SK-N-SH (cell line): Measurements from ENCODE around the gene SFXN3. TPM values are rescaled to one million over a fixed set of nuclear protein-coding genes. Genes with fewer than 3 reads are reported as not detected.
A peak's percentile ranks its signal among the peaks of the same experiment; 100 is the strongest.

ENCODE experiments used
- CTCF ChIA-PET: fragments of 300-600, 350-600 bp; formaldehyde crosslinking; extraction: SDS; loops from one replicate; lab custom pipeline; 2021; lab: Yijun Ruan, JAX
- POLR2A ChIA-PET: fragments of 350-600 bp; sonication (Branson Sonifier 250); formaldehyde crosslinking; extraction: SDS; loops from one replicate; lab custom pipeline; 2020; ENCODE audit warnings: antibody characterized with exemption, inconsistent platforms; lab: Yijun Ruan, JAX
- DNase-seq: peaks from one replicate; pipeline ENCODE4 v3.0.0; 2012
- H2AFZ ChIP-seq: fragments of 200-600 bp; sonication (generic); 2 replicates; pipeline ENCODE4 v1.8.1; 2016; ENCODE audit warnings: antibody characterized with exemption, mild to moderate bottlenecking, low read depth
- H3F3A ChIP-seq: fragments of 200-600 bp; sonication (generic); replicated peaks from 2 replicates; pipeline ENCODE3; 2016; ENCODE audit warnings: antibody characterized with exemption, mild to moderate bottlenecking; ENCODE audit not compliant: insufficient read depth
- H3K27ac ChIP-seq, 2 experiments: fragments of 200-500 bp in 1 of 2; fragments of 200-600 bp in 1 of 2; sonication (Bioruptor generic) in 1 of 2; sonication (generic), shearing (Covaris generic) in 1 of 2; 2 replicates each; pipeline versions ENCODE4 v1.5.1 to v1.6.1; 2014 to 2016; ENCODE audit warnings: low read depth in 2 of 2, inconsistent platforms in 1 of 2, low read length in 1 of 2, mild to moderate bottlenecking in 1 of 2, mixed read lengths in 1 of 2
- H3K27me3 ChIP-seq: fragments of 200-600 bp; sonication (generic), shearing (Covaris generic); 2 replicates; pipeline ENCODE4 v1.6.1; 2016; ENCODE audit warnings: mixed run types; ENCODE audit not compliant: insufficient read depth
- H3K36me3 ChIP-seq, 2 experiments: fragments of 200-500 bp in 1 of 2; fragments of 200-600 bp in 1 of 2; sonication (Bioruptor generic) in 1 of 2; sonication (generic) in 1 of 2; replicated peaks in 1 of 2; 2 replicates each; pipeline versions ENCODE3 to v1.5.1; 2014 to 2016; ENCODE audit warnings: low read length in 1 of 2, mild to moderate bottlenecking in 1 of 2; ENCODE audit not compliant: insufficient read depth in 2 of 2, control insufficient read depth in 1 of 2
- H3K4me1 ChIP-seq, 2 experiments: fragments of 200-500 bp in 1 of 2; fragments of 200-600 bp in 1 of 2; sonication (Bioruptor generic) in 1 of 2; sonication (generic), shearing (Covaris generic) in 1 of 2; 2 replicates each; pipeline versions ENCODE4 v1.5.1 to v1.6.1; 2014 to 2016; ENCODE audit warnings: low read depth in 1 of 2, low read length in 1 of 2, mixed run types in 1 of 2; ENCODE audit not compliant: insufficient read depth in 2 of 2, control insufficient read depth in 1 of 2
- H3K4me2 ChIP-seq: fragments of 200-600 bp; sonication (generic), shearing (Covaris generic); 2 replicates; pipeline ENCODE4 v1.6.1; 2017; ENCODE audit warnings: mixed run types
- H3K4me3 ChIP-seq, 2 experiments: fragments of 200-500 bp in 1 of 2; fragments of 200-600 bp in 1 of 2; sonication (Bioruptor generic) in 1 of 2; sonication (generic), shearing (Covaris generic) in 1 of 2; 2 replicates each; pipeline versions ENCODE4 v1.5.1 to v1.8.1; 2014 to 2016; ENCODE audit warnings: low read depth in 2 of 2, inconsistent platforms in 1 of 2, low read length in 1 of 2, mild to moderate bottlenecking in 1 of 2, mixed read lengths in 1 of 2, moderate library complexity in 1 of 2
- H3K79me2 ChIP-seq: fragments of 200-600 bp; sonication (generic); 2 replicates; pipeline ENCODE4 v1.8.1; 2017; ENCODE audit warnings: mild to moderate bottlenecking; ENCODE audit not compliant: insufficient read depth
- H3K9ac ChIP-seq: fragments of 200-600 bp; sonication (generic); 2 replicates; pipeline ENCODE4 v1.6.1; 2017; ENCODE audit warnings: mixed run types
- H3K9me2 ChIP-seq: fragments of 200-600 bp; sonication (generic); 2 replicates; pipeline ENCODE4 v1.6.1; 2017; ENCODE audit warnings: mixed run types
- H3K9me3 ChIP-seq: fragments of 200-600 bp; sonication (generic); 2 replicates; pipeline ENCODE4 v1.6.1; 2017; ENCODE audit warnings: mixed run types, mild to moderate bottlenecking, moderate library complexity
- H4K20me1 ChIP-seq: fragments of 200-600 bp; sonication (generic); 2 replicates; pipeline ENCODE4 v1.6.1; 2017; ENCODE audit warnings: mild to moderate bottlenecking, mixed run types; ENCODE audit not compliant: insufficient read depth
- ELF1 ChIP-seq: IDR thresholded peaks from 2 replicates; pipeline ENCODE4 v1.4.0; 2012
- EZH2phosphoT487 ChIP-seq: fragments of 200-600 bp; sonication (generic); IDR thresholded peaks from 2 replicates; pipeline ENCODE4 v1.6.1; 2017; ENCODE audit warnings: low read depth, mixed run types, mild to moderate bottlenecking, antibody characterized with exemption, moderate library complexity, borderline replicate concordance
- FOSL2 ChIP-seq: IDR thresholded peaks from 2 replicates; pipeline ENCODE4 v1.4.0; 2012; ENCODE audit warnings: low read depth, mild to moderate bottlenecking, moderate library complexity, borderline replicate concordance
- FOXJ3 ChIP-seq: sonication (generic); formaldehyde crosslinking; IDR thresholded peaks from 2 replicates; pipeline ENCODE4 v1.5.1; 2020; ENCODE audit warnings: mild to moderate bottlenecking, missing genetic modification reagents
- FOXM1 ChIP-seq: IDR thresholded peaks from 2 replicates; pipeline ENCODE4 v1.4.0; 2012; ENCODE audit warnings: low read depth, mild to moderate bottlenecking
- GABPA ChIP-seq: IDR thresholded peaks from 2 replicates; pipeline ENCODE4 v1.4.0; 2012; ENCODE audit warnings: low read depth, mild to moderate bottlenecking
- NFIC ChIP-seq: IDR thresholded peaks from 2 replicates; pipeline ENCODE4 v1.4.0; 2012; ENCODE audit warnings: borderline replicate concordance
- RAD21 ChIP-seq: IDR thresholded peaks from 2 replicates; pipeline ENCODE4 v1.6.1; 2012; ENCODE audit warnings: mild to moderate bottlenecking, low read length
- RCOR1 ChIP-seq: fragments of 150-350 bp; IDR thresholded peaks from 2 replicates; pipeline ENCODE4 v1.6.1; 2017; ENCODE audit warnings: antibody characterized with exemption, low read length
- SIN3A ChIP-seq: IDR thresholded peaks from 2 replicates; pipeline ENCODE4 v1.6.1; 2012; ENCODE audit warnings: low read depth, mild to moderate bottlenecking, low read length, moderate library complexity, borderline replicate concordance
- SMC3 ChIP-seq: IDR thresholded peaks from 2 replicates; pipeline ENCODE4 v1.6.1; 2012; ENCODE audit warnings: low read depth, low read length, improper control_type of control experiment
- TEAD4 ChIP-seq: IDR thresholded peaks from 2 replicates; pipeline ENCODE4 v1.4.0; 2012; ENCODE audit warnings: mild to moderate bottlenecking, borderline replicate concordance; ENCODE audit not compliant: insufficient read depth
- WGBS: methylation state at CpG from one replicate; pipeline ENCODE4 v1.1.6; 2017; ENCODE audit warnings: low lambda C conversion rate; 5-methylcytosine and 5-hydroxymethylcytosine counted together
- polyA plus RNA-seq, 3 experiments: library from polyadenylated mRNA; depleted of rRNA; stranded (reverse); fragments of >200 nt; gene quantifications; 2 replicates each; pipeline ENCODE4 v1.2.3, GENCODE V29; 2012
- TF ChIP-seq, protein P1 (sequence below): IDR thresholded peaks from 2 replicates; pipeline ENCODE4 v1.6.1; 2012; ENCODE audit warnings: mild to moderate bottlenecking, low read depth, low read length, moderate library complexity
- TF ChIP-seq, protein P2 (sequence below): IDR thresholded peaks from 2 replicates; pipeline ENCODE4 v1.4.0; 2012; ENCODE audit warnings: low read depth
- TF ChIP-seq, protein P3 (sequence below): fragments of 200-600 bp; sonication (generic); IDR thresholded peaks from 2 replicates; pipeline ENCODE4 v1.6.1; 2017; ENCODE audit warnings: antibody characterized with exemption, mild to moderate bottlenecking, moderate library complexity
- TF ChIP-seq, protein P4 (sequence below): fragments of 150-350 bp; IDR thresholded peaks from 2 replicates; pipeline ENCODE4 v1.6.1; 2017; ENCODE audit warnings: antibody characterized with exemption, low read length, low read depth, borderline replicate concordance

SFXN3 gene
- polyA plus RNA-seq, 1 of the 3 experiments (the other 2 are of a cell fraction): 142 TPM

DNA sequence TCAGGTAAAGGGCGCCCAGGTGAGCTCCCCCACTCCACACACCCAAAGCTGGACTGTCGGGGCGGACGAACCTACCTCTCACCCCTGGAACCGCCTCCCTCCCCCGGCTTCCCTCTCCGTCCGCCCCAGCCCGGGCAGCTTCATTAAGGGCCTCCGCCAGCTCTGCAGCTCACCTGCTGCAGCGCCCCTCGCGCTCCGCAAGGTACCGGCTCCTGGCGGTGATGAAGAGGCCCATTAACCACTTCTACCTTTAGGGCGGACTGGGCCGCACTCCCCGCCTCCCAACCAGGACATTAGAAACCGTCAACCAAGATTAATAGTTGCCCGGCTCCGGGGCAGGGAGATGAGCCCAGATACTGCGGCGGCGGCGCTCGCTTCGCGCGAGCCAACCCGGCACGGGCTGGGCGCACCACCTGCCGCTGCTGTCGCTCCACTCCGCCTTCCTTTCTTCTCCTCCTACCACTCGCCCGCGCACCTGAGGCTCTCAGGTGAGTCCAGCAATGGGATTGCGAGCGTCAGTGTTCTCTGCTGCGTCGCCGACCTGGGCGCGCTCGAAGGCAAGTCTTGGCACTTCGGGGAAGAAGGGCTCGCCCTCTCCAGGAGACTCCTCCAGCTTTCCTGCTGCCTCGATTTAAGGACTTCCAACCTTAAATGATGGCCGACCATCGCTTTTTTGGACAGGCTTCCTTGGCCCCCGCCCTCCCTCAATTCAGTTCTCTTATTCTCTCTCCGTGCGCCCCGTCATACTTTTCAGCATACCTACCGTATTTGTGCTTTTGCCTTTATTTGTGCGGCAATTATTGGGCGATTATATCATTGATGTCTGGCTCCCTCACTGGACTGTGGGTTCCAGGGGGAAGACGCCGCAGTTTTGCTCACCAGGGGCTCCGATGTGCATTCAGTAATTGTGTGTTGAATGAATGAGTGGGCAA lies 17.2 kb downstream of the SFXN3 start (continued):
- TF ChIP-seq RCOR1 (no peak), ELF1 (no peak), SMC3 (no peak), FOSL2 (no peak), FOXM1 (no peak), FOXJ3 (CRISPR knock-in tag) (no peak)
- TF ChIP-seq, protein P1, sequence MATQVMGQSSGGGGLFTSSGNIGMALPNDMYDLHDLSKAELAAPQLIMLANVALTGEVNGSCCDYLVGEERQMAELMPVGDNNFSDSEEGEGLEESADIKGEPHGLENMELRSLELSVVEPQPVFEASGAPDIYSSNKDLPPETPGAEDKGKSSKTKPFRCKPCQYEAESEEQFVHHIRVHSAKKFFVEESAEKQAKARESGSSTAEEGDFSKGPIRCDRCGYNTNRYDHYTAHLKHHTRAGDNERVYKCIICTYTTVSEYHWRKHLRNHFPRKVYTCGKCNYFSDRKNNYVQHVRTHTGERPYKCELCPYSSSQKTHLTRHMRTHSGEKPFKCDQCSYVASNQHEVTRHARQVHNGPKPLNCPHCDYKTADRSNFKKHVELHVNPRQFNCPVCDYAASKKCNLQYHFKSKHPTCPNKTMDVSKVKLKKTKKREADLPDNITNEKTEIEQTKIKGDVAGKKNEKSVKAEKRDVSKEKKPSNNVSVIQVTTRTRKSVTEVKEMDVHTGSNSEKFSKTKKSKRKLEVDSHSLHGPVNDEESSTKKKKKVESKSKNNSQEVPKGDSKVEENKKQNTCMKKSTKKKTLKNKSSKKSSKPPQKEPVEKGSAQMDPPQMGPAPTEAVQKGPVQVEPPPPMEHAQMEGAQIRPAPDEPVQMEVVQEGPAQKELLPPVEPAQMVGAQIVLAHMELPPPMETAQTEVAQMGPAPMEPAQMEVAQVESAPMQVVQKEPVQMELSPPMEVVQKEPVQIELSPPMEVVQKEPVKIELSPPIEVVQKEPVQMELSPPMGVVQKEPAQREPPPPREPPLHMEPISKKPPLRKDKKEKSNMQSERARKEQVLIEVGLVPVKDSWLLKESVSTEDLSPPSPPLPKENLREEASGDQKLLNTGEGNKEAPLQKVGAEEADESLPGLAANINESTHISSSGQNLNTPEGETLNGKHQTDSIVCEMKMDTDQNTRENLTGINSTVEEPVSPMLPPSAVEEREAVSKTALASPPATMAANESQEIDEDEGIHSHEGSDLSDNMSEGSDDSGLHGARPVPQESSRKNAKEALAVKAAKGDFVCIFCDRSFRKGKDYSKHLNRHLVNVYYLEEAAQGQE: no peak
- TF ChIP-seq, protein P2, sequence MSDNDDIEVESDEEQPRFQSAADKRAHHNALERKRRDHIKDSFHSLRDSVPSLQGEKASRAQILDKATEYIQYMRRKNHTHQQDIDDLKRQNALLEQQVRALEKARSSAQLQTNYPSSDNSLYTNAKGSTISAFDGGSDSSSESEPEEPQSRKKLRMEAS: no peak

DNA sequence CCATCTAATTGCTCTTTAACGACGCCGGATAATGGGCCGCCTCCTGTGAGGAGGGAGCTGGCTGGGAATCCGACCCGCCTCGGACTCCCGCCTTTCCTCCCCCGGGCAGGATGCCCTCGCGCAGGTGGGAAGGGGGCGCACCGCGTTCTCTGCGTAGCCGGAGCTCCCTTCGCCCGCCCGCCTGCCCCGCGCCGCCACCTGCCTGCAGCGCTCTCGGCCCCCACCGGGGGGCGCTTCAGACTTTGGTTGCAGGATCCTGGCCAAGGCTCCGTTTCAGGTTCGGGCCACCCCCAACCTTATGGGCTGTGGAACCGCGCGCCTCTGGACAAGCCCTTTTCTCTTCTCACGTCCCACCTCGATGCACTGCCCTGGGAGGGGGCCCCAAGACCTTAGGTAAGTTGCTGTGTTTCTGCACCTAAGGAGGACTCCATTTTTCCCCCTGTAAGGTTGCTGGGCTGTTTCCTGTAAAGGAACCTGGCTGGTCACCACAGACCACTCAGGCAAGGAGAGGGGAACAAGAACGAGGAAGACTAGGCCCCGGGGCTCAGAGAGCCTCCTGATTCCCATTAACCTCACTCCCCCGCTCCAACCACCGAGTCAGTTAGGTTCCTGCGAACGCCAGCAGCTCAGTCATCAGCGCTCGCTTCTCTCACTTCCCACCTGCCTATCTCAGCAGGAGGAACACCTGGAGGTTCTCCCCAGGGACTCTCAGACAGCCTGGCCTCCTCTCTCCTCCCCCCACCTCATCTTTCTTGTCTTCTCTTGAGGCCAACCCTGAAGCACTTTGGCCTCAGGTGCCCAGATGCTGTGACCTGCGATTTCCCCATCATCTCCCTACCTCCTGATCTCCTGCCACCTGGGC lies 19.4 kb downstream of the SFXN3 start:
- peak; percentile 87 for DNase-seq
- H3K4me2 ChIP-seq: peak overlapping the region; percentile 51; the same call in 1 of the 2 replicates

More for the DNA sequence above, 19.4 kb downstream of the SFXN3 start:
- Histone ChIP-seq H3K9me3 (no peaks in the 10 kb centered on the region), H2AFZ (no peak overlapping the region), H3K36me3 (no peaks in the 10 kb centered on the region), H3K9me2 (no peaks in the 10 kb centered on the region), H3K27me3 (no peaks in the 10 kb centered on the region), H3K79me2 (peaks cover 25% of the 10 kb centered on the region), H3K9ac (no peak overlapping the region), H3F3A (peaks cover 11% of the 10 kb centered on the region), H3K4me1 (peaks cover 4 to 5% of the 10 kb centered on the region in 2 experiments; a peak in 1 of 4 replicates), H4K20me1 (no peaks in the 10 kb centered on the region), H3K4me3 (peak overlapping the region; percentile 32 to 33; a peak in 3 of 4 replicates), H3K27ac (no peak overlapping the region)
- WGBS: 54% methylated on average over 25 of the region's 42 CpGs
- ChIA-PET POLR2A (interaction anchor here (0.6 to 1.8 kb wide), 2 partner anchors 7 to 971 kb away, joined by 4 to 8 read pairs; no protein-coding TSS in a partner anchor), CTCF (interaction anchor here (0.5 to 7.5 kb wide), 32 partner anchors 8 to 443 kb away, joined by 3 to 70 read pairs (median 4); partner anchors contain the start of genes KAZALD1, LZTS2, PDZD7 and SFXN3)
- no peak for TF ChIP-seq GABPA
- TF ChIP-seq FOXJ3 (CRISPR knock-in tag): no peak
- TF ChIP-seq, protein P3, sequence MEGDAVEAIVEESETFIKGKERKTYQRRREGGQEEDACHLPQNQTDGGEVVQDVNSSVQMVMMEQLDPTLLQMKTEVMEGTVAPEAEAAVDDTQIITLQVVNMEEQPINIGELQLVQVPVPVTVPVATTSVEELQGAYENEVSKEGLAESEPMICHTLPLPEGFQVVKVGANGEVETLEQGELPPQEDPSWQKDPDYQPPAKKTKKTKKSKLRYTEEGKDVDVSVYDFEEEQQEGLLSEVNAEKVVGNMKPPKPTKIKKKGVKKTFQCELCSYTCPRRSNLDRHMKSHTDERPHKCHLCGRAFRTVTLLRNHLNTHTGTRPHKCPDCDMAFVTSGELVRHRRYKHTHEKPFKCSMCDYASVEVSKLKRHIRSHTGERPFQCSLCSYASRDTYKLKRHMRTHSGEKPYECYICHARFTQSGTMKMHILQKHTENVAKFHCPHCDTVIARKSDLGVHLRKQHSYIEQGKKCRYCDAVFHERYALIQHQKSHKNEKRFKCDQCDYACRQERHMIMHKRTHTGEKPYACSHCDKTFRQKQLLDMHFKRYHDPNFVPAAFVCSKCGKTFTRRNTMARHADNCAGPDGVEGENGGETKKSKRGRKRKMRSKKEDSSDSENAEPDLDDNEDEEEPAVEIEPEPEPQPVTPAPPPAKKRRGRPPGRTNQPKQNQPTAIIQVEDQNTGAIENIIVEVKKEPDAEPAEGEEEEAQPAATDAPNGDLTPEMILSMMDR: peak; percentile 75
- TF ChIP-seq SIN3A: no peak
- TF ChIP-seq, protein P4, sequence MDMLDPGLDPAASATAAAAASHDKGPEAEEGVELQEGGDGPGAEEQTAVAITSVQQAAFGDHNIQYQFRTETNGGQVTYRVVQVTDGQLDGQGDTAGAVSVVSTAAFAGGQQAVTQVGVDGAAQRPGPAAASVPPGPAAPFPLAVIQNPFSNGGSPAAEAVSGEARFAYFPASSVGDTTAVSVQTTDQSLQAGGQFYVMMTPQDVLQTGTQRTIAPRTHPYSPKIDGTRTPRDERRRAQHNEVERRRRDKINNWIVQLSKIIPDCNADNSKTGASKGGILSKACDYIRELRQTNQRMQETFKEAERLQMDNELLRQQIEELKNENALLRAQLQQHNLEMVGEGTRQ: no peak
- TF ChIP-seq SMC3: peak; percentile 35
- TF ChIP-seq RAD21: peak; percentile 42
- TF ChIP-seq NFIC: no peak
- TF ChIP-seq TEAD4: no peak
- no peak for TF ChIP-seq EZH2phosphoT487
